Upper lobe of left lung (tissue), 6 donors: ENCODE results near the gene PBX3. TPM values are rescaled to one million over a fixed set of nuclear protein-coding genes. Genes with fewer than 3 reads are reported as not detected.

Experiments
- ATAC-seq, 2 donors: fragments of 200-7000 bp; cut with Tn5 transposase; one replicate each; pipeline ENCODE4 v1.9.1; 2022; ENCODE audit warnings: mild to moderate bottlenecking in 2 of 2, moderate library complexity in 2 of 2; ENCODE audit not compliant: low FRiP score in 2 of 2
- DNase-seq, 2 donors: peaks; one replicate each; pipeline ENCODE4 v3.0.0-alpha.2; 2019 to 2020
- H3K27ac ChIP-seq, 4 donors: fragments of 200-600 bp; sonication (generic); one replicate each; pipeline ENCODE4 v1.5.1; 2016 to 2019
- H3K27me3 ChIP-seq, 4 donors: fragments of 200-600 bp; sonication (generic); one replicate each; pipeline ENCODE4 v1.5.1; 2017 to 2019
- H3K36me3 ChIP-seq, 4 donors: fragments of 200-600 bp; sonication (generic); one replicate each; pipeline ENCODE4 v1.5.1; 2016 to 2019
- H3K4me1 ChIP-seq, 4 donors: fragments of 200-600 bp; sonication (generic); one replicate each; pipeline ENCODE4 v1.5.1; 2018 to 2019
- H3K4me3 ChIP-seq, 4 donors: fragments of 200-600 bp; sonication (generic); one replicate each; pipeline ENCODE4 v1.5.1; 2017 to 2019; ENCODE audit warnings: mild to moderate bottlenecking in 2 of 4, moderate library complexity in 1 of 4
- H3K9me3 ChIP-seq, 4 donors: fragments of 200-600 bp; sonication (generic); one replicate each; pipeline ENCODE4 v1.5.1; 2018 to 2019
- CTCF ChIP-seq, 6 experiments: fragments of 450-650 bp in 4 of 6; fragments of 200-600 bp in 2 of 6; sonication (generic) in 2 of 6; IDR thresholded peaks; one replicate each; pipeline ENCODE4 v1.5.1; 2016 to 2019; ENCODE audit warnings: antibody characterized with exemption in 6 of 6
- EP300 ChIP-seq, 4 donors: sonication (generic); formaldehyde crosslinking; IDR thresholded peaks; one replicate each; pipeline ENCODE4 v1.5.1; 2017; ENCODE audit warnings: antibody characterized with exemption in 4 of 4, control low read depth in 2 of 4
- POLR2A ChIP-seq, 4 donors: fragments of 450-650 bp; IDR thresholded peaks; one replicate each; pipeline ENCODE4 v1.5.1; 2016 to 2017; ENCODE audit warnings: antibody characterized with exemption in 4 of 4, mild to moderate bottlenecking in 2 of 4
- POLR2AphosphoS5 ChIP-seq, 2 donors: sonication (generic); formaldehyde crosslinking; IDR thresholded peaks; one replicate each; pipeline ENCODE4 v1.5.1; 2017; ENCODE audit warnings: antibody characterized with exemption in 2 of 2
- WGBS, 2 donors: methylation state at CpG; one replicate each; pipeline ENCODE4 v1.1.5; 2017 to 2018; 5-methylcytosine and 5-hydroxymethylcytosine counted together
- total RNA-seq, 6 donors: library from RNA; depleted of rRNA in 4 of 6; stranded (reverse); fragments of >200 nt in 4 of 6; gene quantifications; one replicate each; pipeline versions ENCODE4 v1.1.0 to v1.2.1, GENCODE V29; 2016 to 2021
- donor health status: DM: no; HTN: no; CAD: no; lungs with moderate emphysema.
- donor health status: DM: no; HTN: yes; CAD: no; lungs with severe emphysema.

PBX3 gene
- total RNA-seq, 6 donors from 2014 or later, result 25.7 to 57.6 (median 41.9) TPM

- DNase-seq, result no peak
- Histone ChIP-seq H3K9me3 (no peaks in the 10 kb centered on the region), H3K36me3 (no peaks in the 10 kb centered on the region), H3K4me1 (peaks cover 11 to 31% (median 17%) of the 10 kb centered on the region in 4 donors), H3K27ac (no peak overlapping the region), H3K27me3 (no peaks in the 10 kb centered on the region), H3K4me3 (peak overlapping the region in 3 of 4 donors; percentile 78 to 88 (median 84))
- WGBS, 2 donors, result 82 to 93% methylated on average over 4 of the region's 4 CpGs
- no peak for ATAC-seq
- TF ChIP-seq POLR2A (IDR thresholded peaks at IDR 0.05) (no peak), CTCF (IDR thresholded peaks at IDR 0.05) (no peak)
Measured at GRCh38 chr9:125705893-125706292, 41.3 kb upstream of the PBX3 start.

DNA sequence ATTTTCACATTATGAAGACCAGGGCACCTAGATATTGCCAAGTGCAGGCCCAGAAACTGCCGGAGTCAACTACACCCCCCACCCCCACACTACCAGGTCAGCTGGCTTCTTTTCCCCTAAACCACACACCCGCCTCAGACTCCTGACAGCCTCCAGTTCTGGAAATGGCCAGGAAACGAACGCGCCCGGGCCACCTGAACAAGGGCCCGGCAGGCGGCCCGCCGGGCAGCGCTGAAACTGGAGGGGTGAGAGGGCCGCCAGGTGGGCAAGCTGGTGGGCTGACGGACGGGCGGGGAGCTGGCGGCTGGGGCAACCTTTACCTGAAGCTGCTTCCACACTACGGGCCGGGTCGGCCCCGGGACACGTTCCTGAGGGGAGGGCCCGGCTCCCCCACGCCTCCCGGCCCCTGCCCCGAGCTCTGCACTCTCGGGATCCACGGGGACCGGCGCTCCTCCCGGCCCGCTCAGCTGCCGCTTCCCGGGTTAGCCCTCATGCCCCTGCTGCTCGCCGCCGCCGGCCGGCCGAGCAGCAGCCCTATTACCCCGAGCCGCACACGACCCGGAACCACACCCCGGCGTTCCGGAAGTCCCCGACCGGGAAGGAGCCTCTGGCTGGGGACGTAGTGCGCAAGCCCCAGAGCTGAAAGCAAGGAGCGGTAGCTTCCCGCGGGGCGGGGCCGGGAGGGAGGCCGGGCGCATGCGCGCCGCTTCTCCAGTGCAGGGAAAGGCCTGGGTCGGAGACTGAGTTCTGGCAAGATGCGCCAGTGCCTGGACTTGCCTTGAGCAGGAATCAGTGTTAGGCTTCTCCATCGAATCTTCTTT, 40.3 kb upstream of the PBX3 start, which contains the start of gene MAPKAP1:
TSS of gene MAPKAP1 (minus strand) at position 558 of the 821 bp plus-strand sequence. CDS start 34,634 bp downstream, outside the sequence.
- Histone ChIP-seq H3K4me3 (peak within 1 kb of the TSS; percentile 58 to 88 (median 81)), H3K36me3 (no peaks in the 10 kb centered on the region), H3K27me3 (no peaks in the 10 kb centered on the region), H3K27ac (peak within 1 kb of the TSS; percentile 86 to 90 (median 88)), H3K4me1 (peaks cover 11 to 31% (median 17%) of the 10 kb centered on the region in 4 donors), H3K9me3 (no peaks in the 10 kb centered on the region)
- DNase-seq, result peak; percentile 97 to 100
- WGBS, 2 donors, result 0 to 1% methylated on average over 8 to 59 of the region's 63 CpGs
- TF ChIP-seq CTCF (IDR thresholded peaks at IDR 0.05) (peak in 4 of 6 experiments; percentile 10 to 29 (median 21)), EP300 (IDR thresholded peaks at IDR 0.05) (peak in 1 of 4 donors; percentile 3), POLR2AphosphoS5 (IDR thresholded peaks at IDR 0.05) (peak; percentile 80 to 86), POLR2A (IDR thresholded peaks at IDR 0.05) (peak in 3 of 4 donors; percentile 65 to 87 (median 66))
- ATAC-seq, result peak; percentile 99 to 100

GRCh38 chr9:125707472-125707804, 39.7 kb upstream of the PBX3 start:
- H3K4me3 ChIP-seq, result peak overlapping the region in 3 of 4 donors; percentile 78 to 88 (median 84)
- no peaks in the 10 kb centered on the region for H3K36me3 ChIP-seq

DNA sequence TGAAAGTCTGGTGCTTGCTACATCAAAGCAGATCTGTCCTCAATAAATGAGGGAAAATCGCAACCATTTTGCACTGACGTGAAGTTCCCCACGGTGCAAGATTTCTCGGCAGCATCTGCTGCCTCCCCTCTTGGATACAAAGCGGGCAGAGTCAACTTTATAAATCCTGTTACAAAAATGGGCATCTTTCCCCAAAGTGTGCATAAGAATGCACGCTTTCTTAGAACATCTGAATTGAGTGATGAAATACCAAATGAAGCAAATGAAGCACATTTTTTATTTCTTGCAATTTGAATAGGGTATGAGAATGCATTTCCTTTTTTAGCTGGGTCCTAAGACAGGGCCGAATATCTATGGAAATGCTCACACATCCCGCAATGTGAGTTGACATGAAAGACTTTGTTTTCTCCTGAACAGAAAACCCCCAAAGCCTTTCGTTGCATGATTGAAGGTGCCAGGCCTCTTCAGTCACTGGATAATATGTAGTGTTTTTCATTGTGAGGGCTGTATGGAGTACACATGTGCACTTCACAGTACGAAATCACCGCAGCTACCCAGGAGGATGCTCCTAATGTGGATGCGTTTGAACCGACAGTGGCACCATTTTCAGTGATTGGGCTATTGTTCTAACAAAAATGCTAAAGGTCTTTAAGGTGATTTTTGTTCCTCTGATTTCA, 20.6 kb upstream of the PBX3 start:
- TF ChIP-seq CTCF (IDR thresholded peaks at IDR 0.05) (no peak), EP300 (IDR thresholded peaks at IDR 0.05) (no peak), POLR2A (IDR thresholded peaks at IDR 0.05) (no peak), POLR2AphosphoS5 (IDR thresholded peaks at IDR 0.05) (no peak)
- Histone ChIP-seq H3K36me3 (no peaks in the 10 kb centered on the region), H3K4me3 (no peak overlapping the region), H3K27me3 (no peaks in the 10 kb centered on the region), H3K9me3 (no peaks in the 10 kb centered on the region), H3K27ac (no peak overlapping the region), H3K4me1 (no peaks in the 10 kb centered on the region)
- DNase-seq, result no peak
- WGBS, 2 donors, result 82 to 85% methylated on average over 13 of the region's 13 CpGs
- no peak for ATAC-seq

More at GRCh38 chr9:125707472-125707804, 39.7 kb upstream of the PBX3 start:
- DNase-seq (no peak), ATAC-seq (no peak)
- no peak for TF ChIP-seq EP300 (IDR thresholded peaks at IDR 0.05)
- TF ChIP-seq POLR2A (IDR thresholded peaks at IDR 0.05), result no peak
- TF ChIP-seq CTCF (IDR thresholded peaks at IDR 0.05), result no peak
- no peak for TF ChIP-seq POLR2AphosphoS5 (IDR thresholded peaks at IDR 0.05)
- peaks cover 11 to 31% (median 17%) of the 10 kb centered on the region in 4 donors for H3K4me1 ChIP-seq
- H3K9me3 ChIP-seq, result no peaks in the 10 kb centered on the region
- H3K27me3 ChIP-seq, result no peaks in the 10 kb centered on the region
- H3K27ac ChIP-seq, result peak overlapping the region; percentile 86 to 90 (median 88)
- 29 to 54% methylated on average over 2 to 4 of the region's 4 CpGs for WGBS, 2 donors
